ENCODE measurements around the gene CHRD.
"Not testable (repeated sequence)": the region's sequence is repeated elsewhere in the genome, so short reads cannot be mapped to it uniquely, and the experiment has no call there.

Gene CHRD

GRCh38 chr3:184428561-184429175 lies 48.8 kb downstream of the CHRD start:
- Histone ChIP-seq H3K4me3 (ENCODE audit: low read depth, low read length) (no peak overlapping the region), H3K27me3 (no peaks in the 10 kb centered on the region; the same call in 1 of the 2 replicates), H3K36me3 (no peaks in the 10 kb centered on the region), H3K4me1 (no peaks in the 10 kb centered on the region), H3K9me3 (no peaks in the 10 kb centered on the region)
- DNase-seq: no peak
- no peak for TF ChIP-seq CTCF (IDR thresholded peaks at IDR 0.05; ENCODE audit: low read depth, low read length)

- no peaks in the 10 kb centered on the region; the same call in 1 of the 2 replicates for H3K27me3 ChIP-seq
- H3K4me3 ChIP-seq (ENCODE audit: low read depth, low read length): no peak overlapping the region
- H3K36me3 ChIP-seq: no peaks in the 10 kb centered on the region
Observed at GRCh38 chr3:184429786-184430185, 49.9 kb downstream of the CHRD start.

GRCh38 chr3:184430940-184431339 lies 51.1 kb downstream of the CHRD start:
- no peak overlapping the region for H3K4me3 ChIP-seq (ENCODE audit: low read depth, low read length)
- no peaks in the 10 kb centered on the region for H3K36me3 ChIP-seq
- TF ChIP-seq CTCF (IDR thresholded peaks at IDR 0.05; ENCODE audit: low read depth, low read length): no peak
- H3K9me3 ChIP-seq: no peaks in the 10 kb centered on the region
- H3K4me1 ChIP-seq: no peaks in the 10 kb centered on the region
- no peaks in the 10 kb centered on the region; the same call in 1 of the 2 replicates for H3K27me3 ChIP-seq
- DNase-seq: no peak

More at GRCh38 chr3:184429786-184430185, 49.9 kb downstream of the CHRD start:
- DNase-seq: no peak
- H3K4me1 ChIP-seq: no peaks in the 10 kb centered on the region
- no peak for TF ChIP-seq CTCF (IDR thresholded peaks at IDR 0.05; ENCODE audit: low read depth, low read length)
- no peaks in the 10 kb centered on the region for H3K9me3 ChIP-seq

DNA sequence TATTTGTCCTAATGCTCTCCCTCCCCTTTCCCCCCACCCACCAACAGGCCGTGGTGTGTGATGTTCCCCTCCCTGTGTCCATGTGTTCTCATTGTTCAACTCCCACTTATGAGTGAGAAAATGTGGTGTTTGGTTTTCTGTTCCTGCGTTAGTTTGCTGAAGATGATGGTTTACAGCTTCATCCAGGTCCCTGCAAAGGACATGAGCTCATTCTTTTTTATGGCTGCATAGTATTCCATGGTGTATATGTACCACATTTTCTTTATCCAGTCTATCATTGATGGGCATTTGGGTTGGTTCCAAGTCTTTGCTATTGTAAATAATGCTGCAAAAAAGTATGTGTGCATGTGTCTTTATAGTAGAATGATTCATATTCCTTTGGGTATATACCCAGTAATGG lies 53.3 kb downstream of the CHRD start:
- H3K9me3 ChIP-seq; H3K27me3 ChIP-seq; H3K36me3 ChIP-seq; DNase-seq; H3K4me1 ChIP-seq; H3K4me3 ChIP-seq (ENCODE audit: low read depth, low read length): not testable (repeated sequence)

DNA sequence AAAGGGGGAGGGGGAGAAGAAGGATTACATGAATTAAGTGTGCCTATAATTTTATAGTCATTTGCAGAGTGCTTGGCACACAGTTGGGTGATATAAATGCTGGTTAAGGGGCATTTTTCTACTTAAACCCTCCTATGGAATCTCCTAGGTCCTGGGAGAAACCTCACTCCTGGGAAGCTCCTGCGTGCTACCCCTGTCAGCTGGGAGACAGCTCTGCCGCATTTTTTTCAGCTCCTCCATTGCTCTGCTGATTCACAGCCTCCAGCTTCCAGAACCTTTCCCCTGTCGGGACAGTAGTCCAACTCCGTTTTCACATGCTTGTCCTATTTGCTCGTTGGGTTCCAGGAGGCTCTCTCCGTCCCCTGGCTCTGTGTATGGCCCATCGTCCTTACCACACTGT lies 59.2 kb downstream of the CHRD start:
- no peaks in the 10 kb centered on the region for H3K36me3 ChIP-seq
- H3K27me3 ChIP-seq: no peaks in the 10 kb centered on the region
- TF ChIP-seq CTCF (IDR thresholded peaks at IDR 0.05; ENCODE audit: low read depth, low read length): no peak
- H3K4me3 ChIP-seq (ENCODE audit: low read depth, low read length): no peak overlapping the region
- DNase-seq: no peak
- no peaks in the 10 kb centered on the region for H3K9me3 ChIP-seq
- no peaks in the 10 kb centered on the region for H3K4me1 ChIP-seq
